Naive thymus-derived CD4-positive, alpha-beta T cell (primary cell): ENCODE measurements around the gene ITPR2. TPM values are rescaled to one million over a fixed set of nuclear protein-coding genes. Genes with fewer than 3 reads are reported as not detected.

Experiments used
- ATAC-seq: fragments of 150-1000 bp; cut with Tn5 transposase; 2 replicates; pipeline ENCODE4 v1.10.0; 2021; ENCODE audit warnings: mild to moderate bottlenecking, moderate library complexity
- CTCF ChIA-PET: fragments of 350-600 bp; sonication (Branson Sonifier 250); formaldehyde crosslinking; loops from one replicate; lab custom pipeline; 2021; ENCODE audit warnings: antibody characterized with exemption; lab: Charles Lee
- POLR2A ChIA-PET: fragments of 350-600 bp; sonication (Branson Sonifier 250); formaldehyde crosslinking; loops from one replicate; lab custom pipeline; 2021; ENCODE audit warnings: antibody characterized with exemption, inconsistent platforms; lab: Charles Lee
- DNase-seq, 9 donors: peaks; one replicate each; pipeline versions ENCODE4 v3.0.0 to v3.0.0-alpha.2; 2020 to 2022; ENCODE audit warnings: mixed read lengths in 1 of 9
- H3K27ac ChIP-seq: one replicate; pipeline ENCODE4 v1.7.0; 2013; ENCODE audit warnings: mild to moderate bottlenecking, low read depth, low read length, moderate library complexity
- H3K27me3 ChIP-seq, 2 donors: one replicate each; pipeline ENCODE4 v1.7.0; 2013; ENCODE audit warnings: low read length in 2 of 2, mild to moderate bottlenecking in 2 of 2, moderate library complexity in 2 of 2; ENCODE audit not compliant: control insufficient read depth in 2 of 2, insufficient read depth in 2 of 2
- H3K36me3 ChIP-seq, 3 experiments: 1 replicate in 2 of 3; 2 replicates in 1 of 3; pipeline ENCODE4 v1.7.0; 2013; ENCODE audit warnings: low read length in 3 of 3, mild to moderate bottlenecking in 3 of 3, moderate library complexity in 1 of 3; ENCODE audit not compliant: insufficient read depth in 3 of 3, control insufficient read depth in 2 of 3
- H3K4me1 ChIP-seq, 2 donors: one replicate each; pipeline ENCODE4 v1.7.0; 2013; ENCODE audit warnings: low read length in 2 of 2, mild to moderate bottlenecking in 2 of 2, moderate library complexity in 1 of 2; ENCODE audit not compliant: control insufficient read depth in 2 of 2, insufficient read depth in 2 of 2
- H3K4me3 ChIP-seq: 2 replicates; pipeline ENCODE4 v1.7.0; 2013; ENCODE audit warnings: mild to moderate bottlenecking, low read length
- H3K9me3 ChIP-seq, 3 experiments: 1 replicate in 2 of 3; 2 replicates in 1 of 3; pipeline ENCODE4 v1.7.0; 2013; ENCODE audit warnings: low read length in 3 of 3; ENCODE audit not compliant: control insufficient read depth in 2 of 3
- H3K27ac Mint-ChIP-seq, 9 donors: one replicate each; pipeline ENCODE4 v1.8.0; 2020 to 2022; ENCODE audit warnings: mixed read lengths in 9 of 9, mild to moderate bottlenecking in 8 of 9, moderate library complexity in 5 of 9, inconsistent platforms in 2 of 9
- H3K27me3 Mint-ChIP-seq, 5 donors: one replicate each; pipeline ENCODE4 v1.8.0; 2021 to 2022; ENCODE audit warnings: mixed read lengths in 5 of 5, mild to moderate bottlenecking in 1 of 5
- H3K36me3 Mint-ChIP-seq, 5 donors: one replicate each; pipeline ENCODE4 v1.8.0; 2020 to 2022; ENCODE audit warnings: mixed read lengths in 5 of 5, mild to moderate bottlenecking in 3 of 5, inconsistent platforms in 1 of 5
- H3K4me1 Mint-ChIP-seq, 7 donors: one replicate each; pipeline ENCODE4 v1.8.0; 2020 to 2022; ENCODE audit warnings: mixed read lengths in 7 of 7, mild to moderate bottlenecking in 3 of 7, inconsistent platforms in 1 of 7
- H3K4me3 Mint-ChIP-seq, 10 donors: one replicate each; pipeline ENCODE4 v1.8.0; 2020 to 2022; ENCODE audit warnings: mild to moderate bottlenecking in 10 of 10, mixed read lengths in 10 of 10, moderate library complexity in 6 of 10, inconsistent platforms in 2 of 10
- H3K9me3 Mint-ChIP-seq, 11 donors: one replicate each; pipeline ENCODE4 v1.8.0; 2020 to 2022; ENCODE audit warnings: mixed read lengths in 11 of 11, mild to moderate bottlenecking in 4 of 11, inconsistent platforms in 1 of 11, moderate library complexity in 1 of 11
- intact Hi-C, 2 donors: fragments of 100-400 bp; cut with micrococcal nuclease; formaldehyde crosslinking; loops; one replicate each; pipeline ENCODE4 v1.15.1; 2023
- polyA plus RNA-seq, 2 donors: library from polyadenylated mRNA; unstranded; fragments of 300-500 nt; fragmentation: Illumina TruSeq; gene quantifications; one replicate each; pipeline ENCODE4 v1.2.3, GENCODE V29; 2021
- total RNA-seq, 6 experiments: library from RNA in 5 of 6; stranded (reverse) in 5 of 6; gene quantifications; 1 replicate in 5 of 6; 2 replicates in 1 of 6; pipeline ENCODE4 v1.2.3 and lab custom pipeline; 2021 to 2026

Gene ITPR2
- total and polyA plus RNA-seq, 7 experiments from 2014 or later = 11.3 to 71.5 (median 51.4) TPM

GRCh38 chr12:26689281-26689841, 143.6 kb downstream of the ITPR2 start:
- ATAC-seq = no peak
- Mint-ChIP-seq H3K4me1 (peaks cover 0 to 12% (median 0%) of the 10 kb centered on the region in 7 donors), H3K36me3 (peaks cover 17 to 65% (median 43%) of the 10 kb centered on the region in 5 donors), H3K9me3 (peaks cover 0 to 8% (median 1%) of the 10 kb centered on the region in 11 donors), H3K4me3 (no peak overlapping the region), H3K27me3 (no peaks in the 10 kb centered on the region), H3K27ac (no peak overlapping the region)
- H3K27ac ChIP-seq = no peak overlapping the region
- no peak for DNase-seq
- ChIA-PET CTCF (interaction anchor here (0.6 kb wide), 1 partner anchor 30 kb away, joined by 3 read pairs; no protein-coding TSS in a partner anchor), POLR2A (no interaction called here)
- H3K4me3 ChIP-seq = no peak overlapping the region
- no peaks in the 10 kb centered on the region for H3K27me3 ChIP-seq
- intact Hi-C loops = no loop called here
- no peaks in the 10 kb centered on the region for H3K4me1 ChIP-seq
- H3K36me3 ChIP-seq = peaks cover 0 to 28% (median 0%) of the 10 kb centered on the region in 3 experiments
- H3K9me3 ChIP-seq = no peaks in the 10 kb centered on the region

- Mint-ChIP-seq H3K9me3 (peaks cover 0 to 13% (median 1%) of the 10 kb centered on the region in 11 donors), H3K4me1 (peaks cover 0 to 12% (median 0%) of the 10 kb centered on the region in 7 donors), H3K27me3 (no peaks in the 10 kb centered on the region), H3K36me3 (peaks cover 16 to 67% (median 48%) of the 10 kb centered on the region in 5 donors), H3K4me3 (no peak overlapping the region), H3K27ac (peak overlapping the region in 1 of 9 donors; percentile 38)
- ChIA-PET POLR2A (no interaction called here), CTCF (no interaction called here)
- no peak for DNase-seq
- H3K9me3 ChIP-seq = no peaks in the 10 kb centered on the region
- no peaks in the 10 kb centered on the region for H3K4me1 ChIP-seq
- intact Hi-C loops = no loop called here
- no peak overlapping the region for H3K27ac ChIP-seq
- ATAC-seq = no peak
- peaks cover 0 to 37% (median under 1%) of the 10 kb centered on the region in 3 experiments for H3K36me3 ChIP-seq
- H3K27me3 ChIP-seq = no peaks in the 10 kb centered on the region
- H3K4me3 ChIP-seq = no peak overlapping the region
Observed at GRCh38 chr12:26688344-26688904, 144.6 kb downstream of the ITPR2 start.

DNA sequence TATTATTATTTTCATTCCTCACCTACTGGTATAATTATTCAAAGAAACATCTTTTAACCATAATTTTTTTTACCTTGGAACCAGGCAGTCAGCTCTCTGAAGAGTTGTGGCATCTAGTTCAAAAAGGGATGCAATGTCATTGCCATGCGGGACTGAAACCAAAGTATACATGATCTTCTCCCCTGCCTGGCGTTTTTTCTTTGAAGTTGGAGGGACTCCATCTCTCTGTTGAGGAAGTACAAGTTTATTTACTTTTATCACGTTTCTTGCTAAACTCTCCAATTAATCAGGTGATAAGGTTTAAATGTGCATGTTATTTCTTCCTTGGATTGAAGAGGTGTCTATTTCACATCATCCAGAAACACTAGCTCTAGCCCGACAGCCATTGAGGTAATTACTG, 146.6 kb downstream of the ITPR2 start:
- H3K4me1 Mint-ChIP-seq = peaks cover 0 to 12% (median 0%) of the 10 kb centered on the region in 7 donors
- CTCF ChIA-PET = no interaction called here

GRCh38 chr12:26684101-26684500, 148.9 kb downstream of the ITPR2 start:
- peaks cover 0 to 5% (median 0%) of the 10 kb centered on the region in 7 donors for H3K4me1 Mint-ChIP-seq
- H3K4me3 ChIP-seq = no peak overlapping the region
- no peaks in the 10 kb centered on the region for H3K27me3 ChIP-seq
- H3K27me3 Mint-ChIP-seq = no peaks in the 10 kb centered on the region
- H3K27ac ChIP-seq = no peak overlapping the region
- H3K4me3 Mint-ChIP-seq = no peak overlapping the region
- no peaks in the 10 kb centered on the region for H3K4me1 ChIP-seq
- intact Hi-C loops = no loop called here
- H3K36me3 ChIP-seq = peaks cover 0 to 61% (median 3%) of the 10 kb centered on the region in 3 experiments
- no peak for DNase-seq
- ChIA-PET CTCF (no interaction called here), POLR2A (no interaction called here)
- H3K9me3 ChIP-seq = no peaks in the 10 kb centered on the region
- no peak overlapping the region for H3K27ac Mint-ChIP-seq
- ATAC-seq = no peak
- H3K36me3 Mint-ChIP-seq = peaks cover 21 to 72% (median 41%) of the 10 kb centered on the region in 5 donors
- H3K9me3 Mint-ChIP-seq = peaks cover 0 to 13% (median 3%) of the 10 kb centered on the region in 11 donors

More for the DNA sequence above, 146.6 kb downstream of the ITPR2 start:
- Mint-ChIP-seq H3K27me3 (no peaks in the 10 kb centered on the region), H3K9me3 (peaks cover 0 to 13% (median 1%) of the 10 kb centered on the region in 11 donors), H3K36me3 (peaks cover 25 to 71% (median 40%) of the 10 kb centered on the region in 5 donors), H3K27ac (no peak overlapping the region), H3K4me3 (no peak overlapping the region)
- H3K9me3 ChIP-seq = no peaks in the 10 kb centered on the region
- DNase-seq (no peak), ATAC-seq (no peak)
- no peaks in the 10 kb centered on the region for H3K4me1 ChIP-seq
- intact Hi-C loops = no loop called here
- H3K27ac ChIP-seq = no peak overlapping the region
- H3K36me3 ChIP-seq = peaks cover 0 to 56% (median 3%) of the 10 kb centered on the region in 3 experiments
- POLR2A ChIA-PET = no interaction called here
- H3K27me3 ChIP-seq = no peaks in the 10 kb centered on the region
- no peak overlapping the region for H3K4me3 ChIP-seq

DNA sequence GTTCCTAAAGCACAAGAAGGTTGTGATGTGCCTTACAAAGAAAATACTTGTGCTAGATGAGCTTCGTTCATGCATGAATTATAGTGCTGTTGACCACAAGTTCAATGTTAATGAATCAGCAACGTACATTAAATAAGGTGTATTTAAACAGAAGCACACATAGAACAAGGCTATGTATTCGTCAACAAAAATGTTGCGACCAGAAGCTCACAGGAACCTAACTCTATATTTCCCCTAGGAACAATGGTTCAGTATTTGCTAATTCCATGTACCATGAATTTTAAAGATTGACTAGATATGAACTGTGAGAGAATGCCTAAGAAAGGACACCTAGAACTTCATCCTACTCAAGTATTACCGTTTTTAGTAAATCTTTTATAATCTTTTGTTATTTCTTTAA, 149.6 kb downstream of the ITPR2 start:
- intact Hi-C loops = no loop called here
- Mint-ChIP-seq H3K36me3 (peaks cover 20 to 75% (median 44%) of the 10 kb centered on the region in 5 donors), H3K4me3 (no peak overlapping the region), H3K27ac (no peak overlapping the region), H3K9me3 (peaks cover 0 to 13% (median 3%) of the 10 kb centered on the region in 11 donors), H3K4me1 (peaks cover 0 to 5% (median 0%) of the 10 kb centered on the region in 7 donors), H3K27me3 (no peaks in the 10 kb centered on the region)
- no peak for ATAC-seq
- no peak for DNase-seq
- no peak overlapping the region for H3K4me3 ChIP-seq
- ChIA-PET POLR2A (no interaction called here), CTCF (no interaction called here)
- no peak overlapping the region for H3K27ac ChIP-seq
- H3K36me3 ChIP-seq = peaks cover 0 to 61% (median 3%) of the 10 kb centered on the region in 3 experiments
- no peaks in the 10 kb centered on the region for H3K4me1 ChIP-seq
- no peaks in the 10 kb centered on the region for H3K9me3 ChIP-seq
- H3K27me3 ChIP-seq = no peaks in the 10 kb centered on the region

- no peak overlapping the region for H3K27ac ChIP-seq
- intact Hi-C loops = no loop called here
- Mint-ChIP-seq H3K27me3 (no peaks in the 10 kb centered on the region), H3K4me3 (no peak overlapping the region), H3K27ac (peak overlapping the region in 1 of 9 donors; percentile 51), H3K36me3 (peaks cover 10 to 75% (median 40%) of the 10 kb centered on the region in 5 donors), H3K9me3 (peaks cover 0 to 12% (median 3%) of the 10 kb centered on the region in 11 donors), H3K4me1 (no peaks in the 10 kb centered on the region)
- ATAC-seq (no peak), DNase-seq (no peak)
- no peak overlapping the region for H3K4me3 ChIP-seq
- no peaks in the 10 kb centered on the region for H3K4me1 ChIP-seq
- H3K27me3 ChIP-seq = no peaks in the 10 kb centered on the region
- H3K9me3 ChIP-seq = no peaks in the 10 kb centered on the region
- ChIA-PET CTCF (no interaction called here), POLR2A (no interaction called here)
- H3K36me3 ChIP-seq = peaks cover 0 to 51% (median 3%) of the 10 kb centered on the region in 3 experiments
Observed at GRCh38 chr12:26680727-26681455, 152.1 kb downstream of the ITPR2 start.
